Activated effector memory CD4-positive, alpha-beta T cell treated with Interleukin-2 at 50 U/mL for 16 hours (primary cell): ENCODE data around the gene ANO10.
"Not testable (repeated sequence)": the region's sequence is repeated elsewhere in the genome, so short reads cannot be mapped to it uniquely, and the experiment has no call there.

Source experiments
- DNase-seq: peaks from one replicate; pipeline ENCODE4 v3.0.0-alpha.2; 2020

ANO10 gene

DNA sequence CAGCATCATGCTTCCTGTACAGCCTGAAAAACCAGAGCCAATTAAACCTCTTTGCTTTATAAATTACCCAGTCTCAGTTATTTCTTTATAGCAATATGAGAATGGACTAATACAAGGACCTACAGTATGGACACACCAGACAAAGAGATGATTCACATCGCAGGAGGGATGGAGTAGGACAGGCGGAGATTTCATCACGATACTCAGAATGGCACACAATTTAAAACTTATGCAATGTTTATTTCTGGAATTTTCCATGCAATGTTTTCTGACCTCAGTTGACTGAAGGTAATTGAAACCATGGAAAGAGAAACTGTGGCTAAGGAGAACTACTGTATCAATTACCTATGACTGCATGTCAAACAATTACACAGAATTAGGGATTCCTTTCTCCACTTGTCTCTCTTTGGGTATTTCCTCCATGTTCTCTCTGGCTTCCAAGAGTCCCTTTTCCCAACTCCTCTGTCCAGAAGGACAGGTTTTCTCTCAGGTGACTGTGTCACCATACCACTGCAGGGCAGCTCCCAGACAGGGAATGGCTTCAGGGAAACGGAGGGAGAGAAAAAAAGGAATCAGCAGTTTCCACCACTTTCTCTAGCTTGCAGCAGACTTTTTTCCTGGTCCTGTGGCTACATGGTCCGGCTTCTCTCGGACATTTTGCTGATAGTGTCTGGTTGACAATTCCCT is 3.0 kb upstream of the ANO10 start:
- no peak for DNase-seq

DNA sequence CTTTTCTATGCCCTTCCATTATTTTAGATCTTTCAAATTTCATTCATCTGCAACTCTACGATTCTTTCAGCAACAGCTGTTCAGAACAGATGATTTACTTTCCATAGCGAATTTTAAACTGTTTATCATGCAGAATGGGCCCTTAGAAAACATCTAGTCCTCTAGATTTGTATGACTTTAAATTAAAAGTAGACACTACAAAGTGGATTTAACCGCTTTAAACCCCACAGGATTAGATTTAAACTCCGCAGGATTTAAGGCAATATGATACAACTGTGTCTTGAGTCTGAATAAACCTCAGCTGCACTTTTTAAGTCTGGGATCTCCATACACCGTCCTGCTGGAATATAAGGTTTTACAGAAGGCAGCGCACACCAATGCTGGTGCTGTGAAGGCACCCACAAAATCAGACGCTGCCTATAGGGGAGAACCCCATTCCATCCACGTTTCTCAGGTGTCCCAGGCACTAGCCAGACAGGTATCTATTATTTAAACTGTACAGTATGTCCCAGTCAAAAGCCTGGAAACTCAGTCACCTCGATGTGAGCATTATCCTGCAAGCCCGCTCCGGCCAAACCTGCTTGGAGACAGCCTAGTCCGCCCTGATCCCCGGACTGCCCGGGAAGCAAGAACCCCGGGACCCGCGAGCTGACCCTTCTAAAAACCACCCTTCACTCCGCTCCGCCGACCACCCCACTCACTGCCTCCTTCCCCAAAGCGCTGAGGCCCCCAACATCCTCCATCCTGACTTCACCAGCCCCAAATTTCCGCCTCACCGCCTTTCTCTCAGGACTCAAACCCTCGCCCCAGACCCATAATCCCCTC is 768 bp downstream of the ANO10 start:
- DNase-seq = no peak

DNA sequence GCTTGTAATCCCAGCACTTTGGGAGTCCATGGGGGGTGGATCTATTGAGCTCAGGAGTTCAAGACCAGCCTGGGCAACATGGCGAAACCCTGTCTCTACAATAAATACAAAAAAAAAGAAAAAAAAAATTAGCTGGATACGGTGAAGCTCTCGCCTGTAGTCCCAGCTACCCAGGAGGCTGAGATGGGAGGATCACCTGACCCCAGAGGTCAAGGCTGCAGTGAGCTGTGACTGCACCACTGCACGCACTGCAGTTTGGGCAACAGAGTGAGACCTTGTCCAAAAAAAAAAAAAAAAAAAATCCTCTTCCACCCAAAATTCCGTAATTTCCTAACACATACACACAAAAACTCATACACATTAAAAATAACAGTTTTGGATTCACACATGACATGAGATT is 2.2 kb downstream of the ANO10 start:
- no peak for DNase-seq

DNA sequence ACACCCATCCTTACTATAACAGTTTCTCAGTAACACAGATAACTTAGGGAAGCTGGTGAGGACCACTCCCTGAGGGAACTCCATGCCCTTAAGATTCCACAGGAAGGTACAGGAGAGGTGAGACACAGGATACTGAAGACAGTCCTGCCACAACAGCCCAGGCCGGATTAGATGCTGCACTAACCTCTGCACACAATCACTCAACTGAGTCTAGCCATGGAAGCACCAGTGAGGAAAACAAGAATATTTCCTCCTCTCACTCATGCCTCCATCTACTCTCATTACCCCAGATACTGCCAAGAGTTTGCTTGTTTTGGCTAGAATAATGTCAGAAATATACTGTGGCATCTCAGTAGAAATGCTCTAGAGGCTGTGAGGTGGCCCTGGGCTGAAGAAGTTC is 3.7 kb downstream of the ANO10 start:
- no peak for DNase-seq

DNA sequence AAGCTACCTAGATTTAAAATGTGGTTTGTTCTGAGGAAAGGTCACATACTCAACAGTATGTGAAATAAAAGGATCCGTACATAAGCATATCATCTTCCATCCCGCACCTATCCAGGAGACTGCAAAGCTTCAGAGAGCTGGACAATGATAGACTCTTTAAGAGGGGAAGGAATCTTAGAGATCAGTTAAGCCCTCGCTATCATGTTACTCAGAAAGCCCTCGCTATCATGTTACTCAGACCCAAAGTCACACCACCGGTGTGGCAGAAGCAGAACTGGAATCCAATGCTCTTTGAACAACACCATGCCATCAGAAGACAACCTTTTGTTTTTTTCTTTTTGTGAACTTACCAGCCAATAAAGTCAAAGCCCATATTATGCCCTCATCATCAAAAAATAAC is 5.8 kb downstream of the ANO10 start:
- no peak for DNase-seq

DNA sequence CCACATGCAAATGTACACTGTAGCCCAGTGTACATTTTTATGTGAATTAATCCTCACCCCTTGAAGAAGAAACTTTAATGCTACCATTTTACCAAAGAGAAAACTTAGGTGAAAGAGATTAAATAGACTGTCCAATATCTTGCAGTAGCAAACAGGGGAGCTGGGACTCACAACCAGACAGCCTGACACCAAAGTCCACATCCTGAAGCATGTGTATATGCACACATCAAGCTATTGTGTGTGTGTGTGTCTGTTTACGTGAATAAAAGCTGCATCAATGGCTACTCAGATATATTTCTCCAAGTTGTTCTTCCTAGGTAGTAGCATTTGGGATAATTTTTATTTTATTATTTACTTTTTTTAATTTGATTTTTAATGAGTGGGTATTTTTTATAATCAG is 6.7 kb downstream of the ANO10 start:
- no peak for DNase-seq

DNA sequence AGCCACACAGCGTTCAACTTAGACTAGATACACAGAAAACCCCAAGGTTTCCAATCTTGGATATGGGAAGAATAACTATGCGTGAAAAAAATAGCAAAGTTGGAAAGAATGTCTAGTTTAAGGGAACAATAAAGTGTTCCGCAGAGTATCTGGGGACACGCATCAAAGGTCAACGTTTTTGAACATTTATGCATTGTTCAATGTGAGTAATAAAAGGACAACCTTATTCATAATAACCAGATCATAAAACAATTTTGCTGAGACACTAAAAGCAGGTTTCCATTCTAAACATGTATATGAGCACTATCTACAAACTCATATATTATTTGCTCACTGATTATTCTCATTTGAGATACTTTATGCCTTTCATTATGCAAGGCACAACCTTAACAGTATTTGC is 7.8 kb downstream of the ANO10 start:
- DNase-seq = no peak

DNA sequence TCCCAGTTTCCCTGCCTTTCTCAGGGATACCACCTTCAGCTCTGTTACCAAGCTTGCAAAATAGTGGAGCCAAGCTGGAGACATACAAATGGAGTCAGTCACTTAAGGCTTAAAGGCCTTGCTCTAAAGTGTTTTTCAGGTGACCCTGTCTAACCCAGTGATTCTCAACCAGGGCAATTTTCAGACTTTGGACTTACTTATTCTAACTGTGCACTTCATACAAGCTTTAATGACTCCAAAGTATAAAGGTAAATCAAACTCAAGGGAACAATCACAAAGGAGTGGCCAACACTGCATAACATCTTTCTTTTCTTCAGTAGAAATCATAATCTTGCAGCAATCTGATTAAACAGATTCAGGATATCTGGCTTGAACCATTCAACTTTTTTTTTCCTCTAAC is 9.4 kb downstream of the ANO10 start:
- DNase-seq = no peak

DNA sequence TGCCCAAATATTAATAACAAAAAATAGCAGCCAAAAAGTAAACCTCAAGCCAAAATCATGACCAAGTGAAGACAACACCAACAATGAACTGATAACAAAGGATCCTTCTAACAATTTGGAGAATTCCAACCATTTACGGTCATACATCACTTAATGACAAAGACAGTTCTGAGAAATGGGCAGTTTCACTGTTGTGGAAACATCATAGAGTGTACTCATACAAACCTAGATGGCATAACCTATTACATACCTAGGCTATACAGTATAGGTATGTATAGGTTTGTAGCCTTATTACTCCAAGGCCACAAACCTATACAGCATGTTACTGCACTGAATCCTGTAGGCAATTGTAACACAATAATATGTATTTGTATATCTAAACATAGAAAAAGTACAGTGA is 12.4 kb downstream of the ANO10 start:
- no peak for DNase-seq

DNA sequence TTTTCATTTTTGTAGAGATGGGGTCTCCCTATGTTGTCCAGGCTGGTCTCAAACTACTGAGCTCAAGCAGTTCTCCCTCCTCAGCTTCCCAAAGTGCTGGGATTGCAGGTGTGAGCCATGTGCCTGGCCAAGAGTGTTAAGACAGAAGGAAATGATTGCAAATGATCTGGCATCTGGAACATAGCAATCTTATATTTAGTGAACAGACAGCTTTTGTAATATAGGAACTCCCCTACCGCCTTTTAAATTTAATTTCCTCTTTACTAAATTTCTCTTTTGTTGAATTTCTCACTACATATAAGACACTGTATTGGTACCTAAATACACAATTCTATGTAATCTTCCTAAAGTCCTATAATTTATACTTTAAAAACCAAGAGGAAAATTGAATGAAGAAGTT is 13.1 kb downstream of the ANO10 start:
- no peak for DNase-seq

DNA sequence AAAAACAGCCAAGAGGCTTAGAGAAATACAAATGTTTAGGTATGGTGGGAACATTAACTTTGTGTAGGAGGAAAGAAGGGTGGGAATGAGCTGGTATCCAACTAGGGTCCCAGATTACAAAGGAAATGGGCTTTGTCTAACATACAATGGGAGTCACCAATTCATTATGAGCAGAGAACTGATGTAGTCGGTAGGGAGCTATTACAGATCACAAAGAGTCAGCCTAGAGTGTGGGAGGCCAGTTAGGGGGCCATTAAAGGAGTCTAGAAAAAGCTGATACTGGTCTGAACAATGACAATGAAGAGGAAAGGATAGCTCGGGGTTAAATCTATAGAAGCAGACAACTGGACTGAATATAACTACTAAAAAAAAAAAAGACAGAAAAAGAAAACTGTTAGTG is 15.5 kb downstream of the ANO10 start:
- DNase-seq = no peak

DNA sequence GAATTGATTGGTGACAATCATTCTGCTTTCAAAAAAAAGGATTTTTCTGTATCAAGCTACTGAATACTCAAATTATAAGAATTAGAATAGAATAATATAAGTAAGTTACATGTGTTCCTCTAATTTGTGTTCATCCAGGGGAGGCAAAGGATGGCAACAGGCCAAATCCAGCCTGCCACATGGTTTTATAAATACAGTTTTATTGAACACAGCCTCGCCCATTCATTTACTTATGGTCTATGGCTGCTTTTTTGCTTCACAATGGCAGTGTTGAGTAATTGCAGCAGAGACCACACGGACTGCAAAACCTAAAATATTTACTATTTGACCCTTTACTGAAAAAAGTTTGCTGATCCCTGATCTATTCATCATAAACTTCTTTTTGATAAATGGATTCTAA is 21.9 kb downstream of the ANO10 start:
- not testable (repeated sequence) for DNase-seq

DNA sequence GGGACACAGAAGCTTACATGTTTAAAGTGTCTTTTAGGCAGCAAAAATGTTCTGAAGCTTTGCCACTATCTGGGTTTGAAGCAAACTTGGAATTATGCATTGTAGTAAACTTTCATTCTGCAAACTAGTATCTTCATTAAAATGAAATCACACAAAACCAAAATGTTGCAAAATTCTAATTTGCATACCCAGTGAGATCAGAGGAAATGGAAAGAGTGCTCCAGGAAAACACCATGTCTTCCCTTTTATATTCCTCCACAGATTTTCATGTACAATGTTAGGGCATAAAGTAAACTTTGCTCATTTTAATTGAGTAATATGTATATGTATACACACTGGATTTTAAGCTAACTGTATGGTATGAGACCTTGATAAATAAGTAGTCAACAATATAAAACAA is 23.9 kb downstream of the ANO10 start:
- no peak for DNase-seq

DNA sequence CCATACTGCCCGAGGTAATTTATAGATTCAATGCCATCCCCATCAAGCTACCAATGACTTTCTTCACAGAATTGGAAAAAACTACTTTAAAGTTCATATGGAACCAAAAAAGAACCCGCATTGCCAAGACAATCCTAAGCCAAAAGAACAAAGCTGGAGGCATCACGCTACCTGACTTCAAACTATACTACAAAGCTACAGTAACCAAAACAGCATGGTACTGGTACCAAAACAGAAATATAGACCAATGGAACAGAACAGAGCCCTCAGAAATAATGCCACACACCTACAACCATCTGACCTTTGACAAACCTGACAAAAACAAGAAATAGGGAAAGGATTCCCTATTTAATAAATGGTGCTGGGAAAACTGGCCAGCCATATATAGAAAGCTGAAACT is 25.6 kb downstream of the ANO10 start:
- not testable (repeated sequence) for DNase-seq

DNA sequence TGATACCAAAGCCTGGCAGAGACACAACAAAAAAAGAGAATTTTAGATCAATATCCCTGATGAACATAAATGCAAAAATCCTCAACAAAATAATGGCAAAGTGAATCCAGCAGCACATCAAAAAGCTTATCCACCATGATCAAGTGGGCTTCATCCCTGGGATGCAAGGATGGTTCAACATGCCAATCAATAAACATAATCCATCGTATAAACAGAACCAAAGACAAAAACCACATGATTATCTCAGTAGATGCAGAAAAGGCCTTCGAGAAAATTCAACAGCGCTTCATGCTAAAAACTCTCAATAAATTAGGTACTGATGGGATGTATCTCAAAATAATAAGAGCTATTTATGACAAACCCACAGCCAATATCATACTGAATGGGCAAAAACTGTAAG is 26.5 kb downstream of the ANO10 start:
- not testable (repeated sequence) for DNase-seq

DNA sequence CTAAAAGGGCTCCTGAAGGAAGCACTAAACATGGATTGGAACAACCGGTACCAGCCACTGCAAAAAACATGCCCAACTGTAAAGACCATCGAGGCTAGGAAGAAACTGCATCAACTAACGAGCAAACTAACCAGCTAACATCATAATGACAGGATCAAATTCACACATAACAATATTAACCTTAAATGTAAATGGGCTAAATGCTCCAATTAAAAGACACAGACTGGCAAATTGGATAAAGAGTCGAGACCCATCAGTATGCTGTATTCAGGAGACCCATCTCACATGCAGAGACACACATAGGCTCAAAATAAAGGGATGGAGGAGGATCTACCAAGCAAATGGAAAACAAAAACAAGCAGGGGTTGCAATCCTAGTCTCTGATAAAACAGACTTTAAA is 28.2 kb downstream of the ANO10 start:
- DNase-seq = not testable (repeated sequence)

DNA sequence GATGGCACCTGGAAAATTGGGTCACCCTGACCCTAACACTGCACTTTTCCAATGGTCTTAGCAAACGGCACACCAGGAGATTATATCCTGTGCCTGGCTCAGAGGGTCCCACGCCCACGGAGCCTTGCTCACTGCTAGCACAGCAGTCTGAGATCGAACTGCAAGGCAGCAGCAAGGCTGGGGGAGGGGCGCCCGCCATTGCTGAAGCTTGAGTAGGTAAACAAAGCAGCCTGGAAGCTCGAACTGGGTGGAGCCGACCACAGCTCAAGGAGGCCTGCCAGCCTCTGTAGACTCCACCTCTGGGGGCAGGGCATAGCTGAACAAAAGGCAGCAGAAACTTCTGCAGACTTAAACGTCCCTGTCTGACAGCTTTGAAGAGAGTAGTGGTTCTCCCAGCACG is 29.9 kb downstream of the ANO10 start:
- DNase-seq = not testable (repeated sequence)

DNA sequence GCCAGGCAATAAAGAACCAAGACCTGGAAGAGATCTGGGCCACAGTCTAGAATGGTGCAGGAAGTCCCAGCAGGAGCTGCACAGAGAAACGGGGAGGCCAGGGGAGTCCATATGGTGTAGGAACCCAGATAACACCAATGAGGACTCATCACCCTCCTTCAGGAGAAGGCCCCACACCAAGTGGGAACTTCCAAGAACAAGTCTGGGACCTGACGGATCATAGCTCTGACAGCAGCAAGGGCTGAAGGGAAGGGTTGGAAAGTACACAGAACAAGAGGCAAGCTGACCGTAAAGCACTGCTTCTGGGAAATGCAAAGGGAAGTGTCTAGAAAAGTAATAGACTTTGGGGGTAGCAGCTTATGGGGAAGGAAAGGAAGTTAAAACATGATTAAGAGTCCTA is 34.5 kb downstream of the ANO10 start:
- no peak for DNase-seq

DNA sequence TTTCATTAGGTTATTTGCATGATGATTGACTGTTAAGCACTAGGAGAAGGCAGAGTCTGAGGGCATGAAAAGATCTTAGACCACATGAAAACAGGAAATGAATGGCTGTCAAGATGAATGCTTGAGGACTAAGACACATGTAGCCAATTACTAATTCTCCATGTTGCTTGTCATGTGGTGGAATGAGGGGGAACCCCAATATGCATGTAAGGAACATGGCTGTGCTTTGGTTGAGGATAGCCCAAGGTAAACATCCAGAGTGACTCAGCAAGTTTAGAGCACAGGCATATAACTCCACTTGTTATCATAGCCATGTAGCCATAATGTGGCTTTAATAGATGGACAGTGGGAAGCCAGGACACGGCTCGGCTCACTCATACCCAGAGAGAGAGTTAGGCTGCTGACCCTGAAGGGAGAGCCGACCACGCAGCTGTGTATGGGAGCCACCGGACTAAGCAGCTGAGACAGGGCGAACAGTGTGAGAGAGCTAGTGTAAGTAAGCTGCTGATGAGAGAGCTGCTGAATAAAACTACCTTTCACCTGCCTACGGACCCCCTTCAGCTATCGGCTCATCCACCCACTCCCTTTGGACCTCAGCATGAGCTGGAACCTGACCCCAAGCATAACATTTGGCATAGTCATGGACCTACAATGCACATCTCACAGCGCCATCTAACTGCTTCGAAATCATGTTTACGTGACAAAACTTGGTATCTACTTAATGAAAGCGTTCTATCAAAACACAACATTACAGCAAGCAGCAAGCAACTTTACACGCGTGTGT is 37.6 kb downstream of the ANO10 start:
- DNase-seq = no peak

DNA sequence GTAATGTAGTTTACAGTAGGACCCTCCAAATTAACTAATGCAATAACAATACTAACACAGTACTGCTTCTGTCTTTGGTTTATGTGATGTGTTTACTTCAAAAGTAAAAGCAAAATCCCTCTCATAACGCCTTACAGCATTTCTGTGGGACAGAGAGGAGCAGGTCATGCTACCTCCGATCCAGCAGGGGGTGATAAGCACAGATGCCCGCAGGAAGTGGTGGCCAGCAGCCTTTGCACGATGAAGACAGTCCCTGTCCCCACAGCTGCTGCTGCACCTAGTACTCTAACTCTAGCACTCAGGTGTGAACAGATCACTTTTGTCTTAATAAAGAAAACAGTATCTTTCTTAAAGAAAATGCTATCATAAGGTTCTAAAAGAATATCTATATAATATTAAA is 38.3 kb downstream of the ANO10 start:
- DNase-seq = no peak

DNA sequence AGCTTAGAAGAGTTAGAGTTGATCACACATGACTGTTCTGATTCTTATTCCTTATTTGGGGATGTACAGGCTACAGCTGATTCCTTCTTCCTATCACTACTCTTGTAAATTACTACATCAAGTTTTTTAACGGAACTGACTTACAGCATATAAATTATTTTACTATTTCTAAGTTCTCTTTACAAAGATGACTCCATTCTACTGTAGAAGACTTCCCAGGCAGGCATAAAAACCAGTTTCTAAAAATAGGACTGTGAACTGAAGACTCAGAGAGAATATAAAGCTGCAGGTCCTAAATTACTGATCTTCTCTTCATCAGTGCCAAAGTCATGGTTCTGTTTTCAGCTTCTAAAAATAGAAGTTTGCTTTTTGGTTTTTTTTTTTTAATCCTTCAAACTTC is 38.9 kb downstream of the ANO10 start:
- no peak for DNase-seq

DNA sequence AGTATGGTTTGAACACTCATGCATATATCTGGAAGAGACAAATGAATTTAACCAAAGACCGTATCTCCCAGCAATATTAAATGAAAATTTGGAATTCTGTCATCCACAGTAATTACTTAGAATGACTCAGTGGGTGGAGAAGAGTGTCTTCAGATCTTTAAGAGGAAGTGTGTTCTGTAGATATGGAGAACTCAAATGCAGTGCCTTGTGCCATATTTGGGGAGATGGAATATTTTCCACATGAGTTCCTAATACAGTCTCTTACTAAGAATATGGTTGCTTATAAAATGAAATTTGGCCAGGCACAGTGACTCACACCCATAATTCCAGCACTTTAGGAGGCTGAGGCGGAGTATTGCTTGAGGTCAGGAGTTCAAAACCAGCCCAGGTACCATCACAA is 40.5 kb downstream of the ANO10 start:
- DNase-seq = no peak

DNA sequence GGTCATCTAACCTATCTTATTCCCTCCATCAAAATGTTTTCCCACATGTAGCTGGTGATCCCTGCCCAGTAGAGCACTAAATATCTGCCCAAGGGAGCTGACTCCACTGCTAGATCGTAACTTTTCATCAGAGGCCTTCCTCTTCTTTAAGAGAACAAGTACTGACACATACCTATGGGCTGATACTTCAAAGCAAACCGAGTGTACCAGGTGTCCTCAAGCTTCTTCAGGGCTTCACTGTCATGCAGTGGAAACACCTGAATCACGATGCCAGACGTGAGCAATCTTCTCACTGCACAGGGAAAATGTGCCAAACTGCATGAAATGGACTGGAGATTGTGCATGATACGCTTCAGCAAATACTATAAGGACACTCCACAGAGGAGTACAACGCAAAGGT is 41.6 kb downstream of the ANO10 start:
- no peak for DNase-seq

DNA sequence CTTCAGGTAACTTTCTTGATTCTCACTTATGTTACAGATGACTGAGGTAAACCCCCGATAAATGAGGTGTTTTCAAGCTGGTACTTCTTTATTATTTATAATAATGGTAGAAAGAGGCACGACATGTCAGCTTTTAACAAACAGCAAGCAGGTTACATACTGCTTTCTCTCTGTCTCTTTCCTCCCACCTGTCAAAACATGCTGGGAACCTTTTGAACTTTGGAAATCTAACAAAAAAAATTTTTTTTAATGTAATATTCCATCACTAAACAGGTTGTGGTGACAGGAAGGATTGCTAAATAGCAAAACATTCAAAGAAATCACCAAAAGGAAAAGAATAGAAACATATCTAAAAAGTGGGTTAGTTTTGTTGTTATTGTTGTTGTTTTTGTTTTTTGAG is 48.2 kb downstream of the ANO10 start:
- DNase-seq = no peak
